DMS79 (cell line): ENCODE data around the gene MORC3.
A peak's percentile ranks its signal among the peaks of the same experiment; 100 is the strongest.
"Not testable (repeated sequence)": the region's sequence is repeated elsewhere in the genome, so short reads cannot be mapped to it uniquely, and the experiment has no call there.

ENCODE experiments used
- DNase-seq: peaks from one replicate; lab custom pipeline; 2025; lab: John Stamatoyannopoulos, UW

The MORC3 gene

GRCh38 chr21:36319767-36320420 is at the start of gene MORC3:
TSS of gene MORC3 (plus strand) at chr21:36320197. CDS start at chr21:36320265, 68 bp downstream.
- DNase-seq: peak; percentile 97

DNA sequence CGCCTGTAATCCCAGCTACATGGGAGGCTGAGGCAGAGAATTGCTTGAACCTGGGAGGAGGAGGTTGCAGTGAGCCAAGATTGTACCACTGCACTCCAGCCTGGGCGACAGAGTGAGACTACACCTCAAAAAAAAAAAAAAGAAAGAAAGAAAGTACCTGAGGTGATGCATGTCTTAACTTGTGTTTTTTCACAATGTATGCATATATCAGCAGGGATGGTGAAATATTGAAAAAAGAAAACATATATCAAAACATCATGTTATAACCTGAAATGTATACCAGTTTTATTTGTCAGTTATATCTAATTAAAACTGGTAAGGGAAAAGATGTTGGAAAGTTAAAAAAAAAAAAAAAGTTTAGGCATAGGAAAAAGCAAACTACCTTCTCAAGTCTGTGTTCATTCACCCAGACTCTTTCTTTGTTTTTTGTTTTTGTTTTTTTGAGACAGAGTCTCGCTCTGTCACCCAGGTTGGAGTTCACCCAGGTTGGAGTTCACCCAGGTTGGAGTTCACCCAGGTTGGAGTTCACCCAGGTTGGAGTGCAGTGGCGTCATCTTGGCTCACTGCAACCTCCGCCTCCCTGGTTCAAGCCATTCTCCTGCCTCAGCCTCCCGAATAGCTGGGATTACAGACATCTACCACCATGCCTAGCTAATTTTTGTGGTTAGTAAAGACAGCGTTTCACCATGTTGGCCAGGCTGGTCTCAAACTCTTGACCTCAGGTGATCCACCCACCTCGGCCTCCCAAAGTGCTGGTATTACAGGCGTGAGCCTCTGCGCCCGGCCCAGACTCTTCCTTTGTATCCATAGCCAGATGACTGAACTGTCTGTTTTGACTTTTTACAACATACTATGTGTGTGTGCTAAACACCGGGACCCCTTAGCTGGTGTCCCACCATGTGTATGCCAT is 49.0 kb upstream of the MORC3 start:
- not testable (repeated sequence) for DNase-seq

- no peak for DNase-seq
Observed at GRCh38 chr21:36274128-36274527, 45.9 kb upstream of the MORC3 start.

DNA sequence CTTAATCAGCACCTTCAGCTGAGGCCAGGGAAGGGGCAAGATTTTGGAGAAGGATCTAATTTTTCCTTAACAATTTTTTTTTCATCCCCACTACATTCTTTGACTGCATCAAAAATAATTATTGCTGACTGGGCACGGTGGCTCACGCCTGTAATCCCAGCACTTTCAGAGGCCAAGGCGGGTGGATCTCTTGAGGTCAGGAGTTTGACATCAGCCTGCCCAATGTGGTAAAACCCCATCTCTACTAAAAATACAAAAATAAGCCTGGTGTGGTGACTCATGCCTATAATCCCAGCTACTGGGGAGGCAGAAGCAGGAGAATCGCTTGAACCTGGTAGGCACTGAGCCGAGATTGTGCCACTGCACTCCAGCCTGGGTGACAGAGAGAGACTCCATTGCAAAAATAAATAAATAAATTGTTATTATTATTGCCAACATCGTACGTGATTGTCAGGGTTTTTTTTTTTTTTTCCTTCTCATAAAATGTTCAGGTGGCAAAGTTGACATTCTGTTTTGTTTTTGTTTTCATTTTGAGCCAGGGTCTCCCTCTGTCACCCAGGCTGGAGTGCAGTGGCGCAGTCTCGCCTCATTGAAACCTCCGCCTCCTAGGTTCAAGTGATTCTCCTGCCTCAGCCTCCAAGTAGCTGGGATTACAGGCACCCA is 37.3 kb upstream of the MORC3 start:
- no peak for DNase-seq

GRCh38 chr21:36283231-36283622 is 36.8 kb upstream of the MORC3 start:
- not testable (repeated sequence) for DNase-seq

DNA sequence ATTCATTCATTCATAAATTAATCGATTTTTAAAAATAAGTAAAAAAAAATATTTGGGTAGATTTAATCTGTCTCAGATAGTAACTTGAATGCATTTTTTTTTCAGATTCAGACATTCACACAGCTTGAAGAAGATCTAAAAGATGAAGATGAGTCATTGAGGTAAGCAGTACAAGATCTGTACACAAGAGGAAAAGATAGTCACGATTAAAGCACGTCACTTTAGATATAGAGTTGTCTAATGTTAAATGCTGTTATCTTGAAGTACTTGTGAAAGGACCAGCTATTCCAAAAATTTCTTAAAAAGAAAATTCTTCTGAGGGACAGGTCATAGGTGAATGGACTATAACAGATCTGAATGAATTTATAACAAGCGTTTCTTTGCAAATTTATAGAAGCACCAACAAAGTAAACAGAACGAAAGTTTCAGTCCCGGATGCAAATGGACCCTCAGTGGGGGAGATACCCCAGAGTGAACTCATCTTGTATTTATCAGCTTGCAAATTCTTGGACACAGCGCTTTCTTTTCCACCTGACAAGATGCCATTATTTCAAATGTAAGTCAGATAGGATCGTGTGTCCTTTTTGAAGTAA is 31.2 kb upstream of the MORC3 start:
- DNase-seq: no peak

DNA sequence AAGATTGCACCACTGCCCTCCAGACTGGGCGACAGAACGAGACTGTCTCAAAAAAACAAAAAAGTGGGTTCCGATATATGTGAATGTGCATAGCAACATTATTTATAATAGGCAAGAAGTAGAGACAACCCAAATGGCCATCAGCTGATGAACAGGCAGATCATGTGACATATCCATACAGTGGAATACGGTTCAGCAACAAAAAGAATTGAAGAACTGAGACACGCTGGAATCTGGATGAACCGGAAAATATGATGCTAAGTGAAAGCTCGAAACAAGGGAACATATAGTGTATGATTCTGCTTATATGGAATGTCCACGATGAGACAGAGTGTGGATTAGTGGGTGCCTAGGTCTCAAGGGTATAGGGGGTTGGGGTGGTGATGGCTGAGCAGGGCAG is 28.5 kb upstream of the MORC3 start:
- no peak for DNase-seq

GRCh38 chr21:36297406-36297937 is 22.5 kb upstream of the MORC3 start:
- no peak for DNase-seq

GRCh38 chr21:36297938-36298572 is 21.9 kb upstream of the MORC3 start:
- DNase-seq: no peak

GRCh38 chr21:36306872-36307534 is 13.0 kb upstream of the MORC3 start:
- DNase-seq: no peak

DNA sequence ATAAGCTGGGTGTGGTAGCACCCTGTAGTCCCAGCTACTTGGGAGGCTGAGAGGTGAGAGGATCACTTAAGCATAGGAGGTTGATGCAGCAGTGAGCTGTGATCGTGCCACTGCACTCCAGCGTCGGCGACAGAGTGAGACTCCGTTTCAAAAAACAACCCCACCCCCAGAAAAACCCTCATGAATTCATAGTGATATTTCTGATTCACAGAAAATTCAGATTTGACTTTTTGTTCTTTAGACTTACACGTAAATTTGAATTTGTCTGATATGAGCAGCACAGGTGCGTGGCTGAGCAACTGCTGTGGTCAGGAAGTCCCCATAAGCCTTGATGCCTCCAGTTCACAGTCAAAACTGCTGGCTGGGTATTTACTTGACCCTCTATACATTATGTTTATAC is 10.0 kb upstream of the MORC3 start:
- DNase-seq: no peak

GRCh38 chr21:36313446-36313845 is 6.6 kb upstream of the MORC3 start:
- DNase-seq: not testable (repeated sequence)

GRCh38 chr21:36316045-36316444 is 4.0 kb upstream of the MORC3 start:
- DNase-seq: not testable (repeated sequence)

- no peak for DNase-seq
Observed at GRCh38 chr21:36316872-36317484, 3.0 kb upstream of the MORC3 start.

DNA sequence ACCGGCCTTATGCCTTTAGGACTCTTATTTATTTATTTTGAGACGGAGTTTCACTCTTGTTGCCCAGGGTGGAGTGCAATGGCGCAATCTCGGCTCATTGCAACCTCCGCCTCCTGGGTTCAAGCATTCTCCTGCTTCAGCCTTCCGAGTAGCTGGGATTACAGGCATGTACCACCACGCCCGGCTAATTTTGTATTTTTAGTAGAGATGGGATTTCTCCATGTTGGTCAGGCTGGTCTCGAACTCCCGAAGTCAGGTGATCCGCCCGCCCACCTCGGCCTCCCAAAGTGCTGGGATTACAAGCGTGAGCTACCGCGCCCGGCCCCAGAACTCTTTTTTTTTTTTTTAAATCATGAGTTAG is 611 bp upstream of the MORC3 start:
- not testable (repeated sequence) for DNase-seq

- peak; percentile 64 for DNase-seq
Observed at GRCh38 chr21:36320421-36321324, 676 bp downstream of the MORC3 start.

DNA sequence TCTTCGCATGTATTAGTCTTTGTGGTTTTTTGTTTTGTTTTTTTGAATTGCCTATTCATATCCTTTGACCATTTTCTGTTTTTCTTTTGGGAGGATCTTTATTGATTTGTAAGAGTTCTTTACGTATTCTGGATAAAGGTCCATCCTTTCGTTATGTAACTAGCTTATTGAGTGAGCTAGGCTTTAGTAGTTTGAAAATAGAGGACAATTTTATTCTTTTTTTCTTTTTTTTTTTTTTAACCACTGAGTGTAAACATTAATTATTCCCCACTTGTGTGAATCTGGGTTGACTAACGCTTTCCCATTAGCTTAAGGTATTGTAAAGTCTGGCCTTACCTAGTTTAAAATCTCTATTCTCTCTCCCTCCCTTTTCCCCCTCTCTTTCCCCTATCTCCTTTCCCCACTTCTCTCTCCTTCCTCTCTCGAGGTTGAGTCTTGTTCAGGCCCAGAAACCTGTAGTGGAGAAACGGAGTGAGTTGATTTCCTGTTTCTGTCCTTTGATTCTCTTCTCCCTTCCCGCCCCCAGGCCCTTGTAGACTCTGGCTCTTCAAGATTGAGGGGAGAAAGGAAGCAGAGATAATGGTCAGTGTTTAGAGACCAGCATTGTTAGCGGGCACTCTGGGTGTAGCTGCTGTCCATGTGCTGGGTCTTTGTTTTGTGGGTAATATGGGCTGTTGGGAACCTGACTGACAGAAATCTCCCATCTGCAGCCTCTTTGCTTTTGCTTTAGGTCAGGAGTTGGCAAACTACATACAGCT is 1.5 kb downstream of the MORC3 start:
- DNase-seq: no peak

GRCh38 chr21:36322083-36322424 is 2.1 kb downstream of the MORC3 start:
- no peak for DNase-seq

- DNase-seq: no peak
Observed at GRCh38 chr21:36323032-36323431, 3.0 kb downstream of the MORC3 start.
